ENCODE measurements around the gene MED12L. TPM values are rescaled to one million over a fixed set of nuclear protein-coding genes. Genes with fewer than 3 reads are reported as not detected.
"Not testable (repeated sequence)": the region's sequence is repeated elsewhere in the genome, so short reads cannot be mapped to it uniquely, and the experiment has no call there.

MED12L gene
- total RNA-seq, 1 experiment from 2014 or later: 6.4 TPM

DNA sequence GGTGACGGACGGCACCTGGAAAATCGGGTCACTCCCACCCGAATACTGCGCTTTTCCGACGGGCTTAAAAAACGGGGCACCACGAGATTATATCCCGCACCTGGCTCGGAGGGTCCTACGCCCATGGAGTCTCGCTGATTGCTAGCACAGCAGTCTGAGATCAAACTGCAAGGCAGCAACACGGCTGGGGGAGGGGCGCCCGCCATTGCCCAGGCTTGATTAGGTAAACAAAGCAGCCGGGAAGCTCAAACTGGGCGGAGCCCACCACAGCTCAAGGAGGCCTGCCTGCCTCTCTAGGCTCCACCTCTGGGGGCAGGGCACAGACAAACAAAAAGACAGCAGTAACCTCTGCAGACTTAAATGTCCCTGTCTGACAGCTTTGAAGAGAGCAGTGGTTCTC lies 156.5 kb downstream of the MED12L start:
- H3K36me3 ChIP-seq (ENCODE audit: control insufficient read depth in 1 of 2, insufficient read depth in 2 of 2, low read length in 2 of 2); H3K9me2 ChIP-seq (ENCODE audit: insufficient read depth); intact Hi-C loops (cut with micrococcal nuclease); H3K4me3 ChIP-seq (replicated peaks in 1 of 2; ENCODE audit: low read depth in 1 of 2, low read length in 2 of 2); H3K4me1 ChIP-seq (ENCODE audit: control insufficient read depth in 1 of 2, insufficient read depth in 2 of 2, low read length in 2 of 2); DNase-seq (ENCODE audit: low read depth, low spot score); H3K9me3 ChIP-seq (ENCODE audit: control insufficient read depth in 1 of 2, insufficient read depth in 1 of 2, low read depth in 1 of 2, low read length in 2 of 2); H3K27ac ChIP-seq (ENCODE audit: low read depth, low read length); CTCF ChIA-PET; POLR2A ChIA-PET; BruUV-seq (replicated peaks); H3K9ac ChIP-seq (ENCODE audit: low read length); H3K27me3 ChIP-seq (ENCODE audit: insufficient read depth, low read length); H4K20me1 ChIP-seq (ENCODE audit: insufficient read depth); RAD21 ChIA-PET (ENCODE audit: low non-redundant PET in 1 of 2, low total read pairs in 2 of 2, uncharacterized antibody in 2 of 2, unreplicated experiment in 2 of 2); H3K4me2 ChIP-seq (ENCODE audit: low read length); ATAC-seq; H3K79me2 ChIP-seq (ENCODE audit: insufficient read depth, low read length); H2AFZ ChIP-seq (ENCODE audit: low read depth, low read length, poor library complexity, severe bottlenecking): not testable (repeated sequence)

DNA sequence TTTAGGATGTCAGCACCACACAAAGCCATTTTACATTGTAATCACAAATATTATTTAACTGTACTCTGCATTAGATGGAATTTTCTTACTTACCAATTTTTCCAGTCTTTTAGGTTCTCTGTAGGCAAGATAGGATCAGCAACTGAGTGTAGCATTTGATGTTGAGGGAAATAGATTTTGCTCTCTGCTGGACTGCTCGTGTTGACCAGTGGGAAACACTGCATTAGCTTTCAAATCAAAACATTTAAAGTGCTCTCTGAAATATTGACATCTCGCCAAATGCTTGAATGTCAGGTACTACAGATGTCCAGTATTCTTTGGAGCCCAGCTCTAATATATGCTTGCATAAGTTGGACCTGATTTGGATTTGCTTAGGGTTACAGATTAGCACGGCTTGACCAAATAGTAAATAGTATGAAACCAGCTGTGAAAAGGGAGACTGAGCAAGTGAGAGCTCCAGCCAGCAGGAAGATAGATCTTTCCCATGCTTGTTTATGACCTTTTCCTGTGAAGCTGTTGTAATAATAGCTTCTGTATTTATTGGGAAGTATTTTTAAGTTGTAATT lies 163.4 kb downstream of the MED12L start:
- H3K4me2 ChIP-seq (ENCODE audit: low read length): no peak overlapping the region
- H3K36me3 ChIP-seq (ENCODE audit: control insufficient read depth in 1 of 2, insufficient read depth in 2 of 2, low read length in 2 of 2): no peaks in the 10 kb centered on the region
- ATAC-seq (no peak), DNase-seq (ENCODE audit: low read depth, low spot score) (no peak)
- no peaks in the 10 kb centered on the region for H3K27me3 ChIP-seq (ENCODE audit: insufficient read depth, low read length)
- no peaks in the 10 kb centered on the region for H4K20me1 ChIP-seq (ENCODE audit: insufficient read depth)
- H3K79me2 ChIP-seq (ENCODE audit: insufficient read depth, low read length): no peaks in the 10 kb centered on the region
- H2AFZ ChIP-seq (ENCODE audit: low read depth, low read length, poor library complexity, severe bottlenecking): no peak overlapping the region
- no peak overlapping the region for H3K27ac ChIP-seq (ENCODE audit: low read depth, low read length)
- H3K9me3 ChIP-seq (ENCODE audit: control insufficient read depth in 1 of 2, insufficient read depth in 1 of 2, low read depth in 1 of 2, low read length in 2 of 2): no peaks in the 10 kb centered on the region
- CTCF ChIA-PET: no interaction called here
- POLR2A ChIA-PET: no interaction called here
- BruUV-seq (replicated peaks): no TSS peak
- no peaks in the 10 kb centered on the region for H3K9me2 ChIP-seq (ENCODE audit: insufficient read depth)
- RAD21 ChIA-PET (ENCODE audit: low non-redundant PET in 1 of 2, low total read pairs in 2 of 2, uncharacterized antibody in 2 of 2, unreplicated experiment in 2 of 2): no interaction called here
- H3K9ac ChIP-seq (ENCODE audit: low read length): no peak overlapping the region
- intact Hi-C loops (cut with micrococcal nuclease): no loop called here
- H3K4me1 ChIP-seq (ENCODE audit: control insufficient read depth in 1 of 2, insufficient read depth in 2 of 2, low read length in 2 of 2): no peaks in the 10 kb centered on the region
- no peak overlapping the region for H3K4me3 ChIP-seq (replicated peaks in 1 of 2; ENCODE audit: low read depth in 1 of 2, low read length in 2 of 2)
- TF ChIP-seq SRF (IDR thresholded peaks at IDR 0.05; ENCODE audit: low read depth) (no peak), CEBPB (IDR thresholded peaks at IDR 0.05; ENCODE audit: low read depth) (no peak), EGR1 (IDR thresholded peaks at IDR 0.05; ENCODE audit: low read depth) (no peak), SP1 (IDR thresholded peaks at IDR 0.05; ENCODE audit: low read depth) (no peak), TCF7L2 (IDR thresholded peaks at IDR 0.05; ENCODE audit: borderline replicate concordance, extremely low read depth, insufficient read depth, insufficient read length) (no peak), JUND (IDR thresholded peaks at IDR 0.05) (no peak), ZFX (IDR thresholded peaks at IDR 0.05) (no peak), EZH2 (IDR thresholded peaks at IDR 0.05) (no peak), CBX3 (IDR thresholded peaks at IDR 0.05; ENCODE audit: low read depth) (no peak), EZH2phosphoT487 (IDR thresholded peaks at IDR 0.05; ENCODE audit: borderline replicate concordance) (no peak), ELF1 (IDR thresholded peaks at IDR 0.05; ENCODE audit: borderline replicate concordance, low read depth) (no peak), SIN3A (IDR thresholded peaks at IDR 0.05; ENCODE audit: low read depth) (no peak), POLR2AphosphoS5 (IDR thresholded peaks at IDR 0.05; ENCODE audit: low read depth, low read length) (no peak)
- TF ChIP-seq, protein P1, sequence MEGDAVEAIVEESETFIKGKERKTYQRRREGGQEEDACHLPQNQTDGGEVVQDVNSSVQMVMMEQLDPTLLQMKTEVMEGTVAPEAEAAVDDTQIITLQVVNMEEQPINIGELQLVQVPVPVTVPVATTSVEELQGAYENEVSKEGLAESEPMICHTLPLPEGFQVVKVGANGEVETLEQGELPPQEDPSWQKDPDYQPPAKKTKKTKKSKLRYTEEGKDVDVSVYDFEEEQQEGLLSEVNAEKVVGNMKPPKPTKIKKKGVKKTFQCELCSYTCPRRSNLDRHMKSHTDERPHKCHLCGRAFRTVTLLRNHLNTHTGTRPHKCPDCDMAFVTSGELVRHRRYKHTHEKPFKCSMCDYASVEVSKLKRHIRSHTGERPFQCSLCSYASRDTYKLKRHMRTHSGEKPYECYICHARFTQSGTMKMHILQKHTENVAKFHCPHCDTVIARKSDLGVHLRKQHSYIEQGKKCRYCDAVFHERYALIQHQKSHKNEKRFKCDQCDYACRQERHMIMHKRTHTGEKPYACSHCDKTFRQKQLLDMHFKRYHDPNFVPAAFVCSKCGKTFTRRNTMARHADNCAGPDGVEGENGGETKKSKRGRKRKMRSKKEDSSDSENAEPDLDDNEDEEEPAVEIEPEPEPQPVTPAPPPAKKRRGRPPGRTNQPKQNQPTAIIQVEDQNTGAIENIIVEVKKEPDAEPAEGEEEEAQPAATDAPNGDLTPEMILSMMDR (IDR thresholded peaks at IDR 0.05 in 2 of 3, conservative IDR thresholded peaks at IDR 0.05 in 1 of 3; ENCODE audit: borderline replicate concordance in 1 of 3, insufficient read depth in 1 of 3, low read depth in 2 of 3, low read length in 2 of 3): no peak
- TF ChIP-seq, protein P2, sequence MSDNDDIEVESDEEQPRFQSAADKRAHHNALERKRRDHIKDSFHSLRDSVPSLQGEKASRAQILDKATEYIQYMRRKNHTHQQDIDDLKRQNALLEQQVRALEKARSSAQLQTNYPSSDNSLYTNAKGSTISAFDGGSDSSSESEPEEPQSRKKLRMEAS (IDR thresholded peaks at IDR 0.05): no peak
- TF ChIP-seq, protein P3, sequence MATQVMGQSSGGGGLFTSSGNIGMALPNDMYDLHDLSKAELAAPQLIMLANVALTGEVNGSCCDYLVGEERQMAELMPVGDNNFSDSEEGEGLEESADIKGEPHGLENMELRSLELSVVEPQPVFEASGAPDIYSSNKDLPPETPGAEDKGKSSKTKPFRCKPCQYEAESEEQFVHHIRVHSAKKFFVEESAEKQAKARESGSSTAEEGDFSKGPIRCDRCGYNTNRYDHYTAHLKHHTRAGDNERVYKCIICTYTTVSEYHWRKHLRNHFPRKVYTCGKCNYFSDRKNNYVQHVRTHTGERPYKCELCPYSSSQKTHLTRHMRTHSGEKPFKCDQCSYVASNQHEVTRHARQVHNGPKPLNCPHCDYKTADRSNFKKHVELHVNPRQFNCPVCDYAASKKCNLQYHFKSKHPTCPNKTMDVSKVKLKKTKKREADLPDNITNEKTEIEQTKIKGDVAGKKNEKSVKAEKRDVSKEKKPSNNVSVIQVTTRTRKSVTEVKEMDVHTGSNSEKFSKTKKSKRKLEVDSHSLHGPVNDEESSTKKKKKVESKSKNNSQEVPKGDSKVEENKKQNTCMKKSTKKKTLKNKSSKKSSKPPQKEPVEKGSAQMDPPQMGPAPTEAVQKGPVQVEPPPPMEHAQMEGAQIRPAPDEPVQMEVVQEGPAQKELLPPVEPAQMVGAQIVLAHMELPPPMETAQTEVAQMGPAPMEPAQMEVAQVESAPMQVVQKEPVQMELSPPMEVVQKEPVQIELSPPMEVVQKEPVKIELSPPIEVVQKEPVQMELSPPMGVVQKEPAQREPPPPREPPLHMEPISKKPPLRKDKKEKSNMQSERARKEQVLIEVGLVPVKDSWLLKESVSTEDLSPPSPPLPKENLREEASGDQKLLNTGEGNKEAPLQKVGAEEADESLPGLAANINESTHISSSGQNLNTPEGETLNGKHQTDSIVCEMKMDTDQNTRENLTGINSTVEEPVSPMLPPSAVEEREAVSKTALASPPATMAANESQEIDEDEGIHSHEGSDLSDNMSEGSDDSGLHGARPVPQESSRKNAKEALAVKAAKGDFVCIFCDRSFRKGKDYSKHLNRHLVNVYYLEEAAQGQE (IDR thresholded peaks at IDR 0.05; ENCODE audit: low read depth): no peak
- TF ChIP-seq, protein P4, sequence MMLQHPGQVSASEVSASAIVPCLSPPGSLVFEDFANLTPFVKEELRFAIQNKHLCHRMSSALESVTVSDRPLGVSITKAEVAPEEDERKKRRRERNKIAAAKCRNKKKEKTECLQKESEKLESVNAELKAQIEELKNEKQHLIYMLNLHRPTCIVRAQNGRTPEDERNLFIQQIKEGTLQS (IDR thresholded peaks at IDR 0.05): no peak
